HG03442 (cell line): ENCODE data around the gene PPCDC.
A peak's percentile ranks its signal among the peaks of the same experiment; 100 is the strongest.

Experiments
- ATAC-seq: cut with Tn5 transposase; IDR thresholded peaks from one replicate; pipeline ENCODE4 v1.9.1; 2021; ENCODE audit warnings: mild to moderate bottlenecking, moderate library complexity; ENCODE audit not compliant: unreplicated experiment

PPCDC gene

DNA sequence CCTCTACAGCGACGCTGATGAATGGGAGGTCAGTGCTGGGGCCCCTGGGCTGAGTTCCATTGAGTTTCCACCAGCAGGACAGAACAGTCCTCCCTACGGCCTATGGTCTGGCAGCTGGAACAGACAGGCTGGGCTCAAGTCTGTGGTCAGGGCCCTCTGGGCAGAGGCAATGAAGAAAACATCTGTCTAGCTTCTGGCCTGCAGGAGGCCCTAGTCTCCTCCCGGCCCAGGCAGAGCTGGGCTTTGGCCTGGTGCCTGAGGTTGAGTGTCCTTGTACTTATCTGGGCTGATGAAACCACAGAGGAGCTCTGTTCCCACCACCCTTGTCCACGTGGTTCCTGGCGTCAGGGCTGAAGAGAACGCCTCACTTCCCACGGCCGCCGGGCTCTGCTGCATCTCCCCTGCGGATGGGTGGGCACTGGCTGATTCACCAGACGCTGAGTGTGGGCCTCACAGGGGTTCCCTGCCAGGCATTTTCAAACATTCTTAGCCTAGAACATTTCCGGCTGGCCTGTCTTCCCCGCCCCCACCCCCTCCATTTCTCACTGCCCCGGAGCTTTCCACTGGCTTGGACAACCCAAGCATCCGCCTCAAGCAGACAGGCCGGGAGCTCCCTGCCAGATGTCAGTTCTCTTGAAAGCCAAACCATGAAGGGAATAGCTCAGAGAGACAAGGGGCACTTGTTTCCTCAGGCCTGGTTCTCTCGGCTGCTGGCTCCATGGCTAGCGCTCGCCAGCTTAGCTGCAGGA is 20.3 kb downstream of the PPCDC start:
- ATAC-seq, result peak; percentile 28

DNA sequence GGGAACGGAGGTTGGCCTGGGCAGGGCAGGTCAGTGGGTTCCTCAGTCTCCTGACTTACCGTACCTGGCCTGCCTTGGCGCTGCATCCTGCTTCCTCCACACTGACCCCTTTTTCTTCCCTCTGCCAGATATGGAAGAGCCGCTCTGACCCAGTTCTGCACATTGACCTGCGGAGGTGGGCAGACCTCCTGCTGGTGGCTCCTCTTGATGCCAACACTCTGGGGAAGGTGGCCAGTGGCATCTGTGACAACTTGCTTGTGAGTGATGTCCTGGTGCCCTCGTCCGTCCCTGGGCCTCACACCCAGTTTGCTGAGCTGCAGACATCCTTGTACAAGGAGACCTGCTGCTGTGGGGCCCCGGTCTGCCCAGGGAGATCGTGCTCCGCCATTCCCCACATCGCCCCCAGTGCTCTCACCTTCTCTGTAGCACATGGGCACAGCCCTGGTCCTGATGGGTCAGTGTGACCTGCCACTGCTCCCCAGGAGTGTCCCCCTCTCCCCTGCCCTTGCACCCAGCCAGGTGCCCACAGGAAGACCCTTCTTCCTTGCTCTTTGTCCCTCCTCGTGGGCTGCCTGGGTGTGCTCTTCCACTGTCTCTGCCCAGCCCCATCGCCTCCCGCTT is 21.0 kb downstream of the PPCDC start:
- no peak for ATAC-seq

DNA sequence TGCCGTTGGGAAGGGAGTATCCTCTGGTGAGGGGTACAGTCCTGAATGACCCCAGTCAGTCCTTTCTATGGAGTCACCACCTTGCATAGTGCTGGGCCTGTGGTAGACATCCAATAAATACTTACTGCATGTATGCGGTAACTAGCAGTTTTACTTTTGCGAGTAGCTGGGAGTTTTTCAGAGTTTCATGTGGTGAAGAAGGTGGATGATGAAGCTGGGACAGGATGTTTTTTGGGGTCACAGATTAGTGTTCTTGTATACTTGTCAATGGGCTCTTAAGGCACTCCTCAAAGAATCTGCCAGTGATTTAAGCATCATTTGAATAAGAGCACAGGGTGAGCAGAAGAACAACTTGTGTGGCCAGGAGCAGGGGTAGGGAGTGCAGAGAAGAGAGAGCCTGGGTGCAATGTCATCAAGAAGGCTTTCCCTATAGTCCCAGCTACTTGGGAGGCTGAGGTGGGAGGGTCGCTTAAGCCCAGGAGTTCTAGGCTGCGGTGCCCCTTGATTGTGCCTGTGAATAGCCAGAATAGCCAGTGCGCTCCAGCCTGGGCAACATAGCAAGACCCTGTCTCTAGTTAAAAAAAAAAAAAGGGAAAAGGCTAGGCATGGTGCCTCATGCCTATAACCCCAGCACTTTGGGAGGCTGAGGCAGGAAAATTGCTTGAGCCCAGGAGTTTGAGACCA is 22.1 kb downstream of the PPCDC start:
- no peak for ATAC-seq

DNA sequence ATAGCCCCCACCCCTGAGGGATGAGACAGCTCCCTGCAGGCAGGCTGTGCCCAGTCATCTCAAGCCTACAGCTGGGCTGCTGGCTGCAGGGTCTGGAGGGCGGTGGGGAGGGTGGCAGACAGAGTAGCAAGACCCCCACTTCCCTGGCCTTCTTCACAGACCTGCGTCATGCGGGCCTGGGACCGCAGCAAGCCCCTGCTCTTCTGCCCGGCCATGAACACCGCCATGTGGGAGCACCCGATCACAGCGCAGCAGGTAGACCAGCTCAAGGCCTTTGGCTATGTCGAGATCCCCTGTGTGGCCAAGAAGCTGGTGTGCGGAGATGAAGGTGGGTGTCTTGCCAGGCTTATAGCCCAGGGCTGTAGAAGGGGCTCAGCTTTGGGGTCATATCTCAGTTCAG is 25.0 kb downstream of the PPCDC start:
- ATAC-seq, result no peak

DNA sequence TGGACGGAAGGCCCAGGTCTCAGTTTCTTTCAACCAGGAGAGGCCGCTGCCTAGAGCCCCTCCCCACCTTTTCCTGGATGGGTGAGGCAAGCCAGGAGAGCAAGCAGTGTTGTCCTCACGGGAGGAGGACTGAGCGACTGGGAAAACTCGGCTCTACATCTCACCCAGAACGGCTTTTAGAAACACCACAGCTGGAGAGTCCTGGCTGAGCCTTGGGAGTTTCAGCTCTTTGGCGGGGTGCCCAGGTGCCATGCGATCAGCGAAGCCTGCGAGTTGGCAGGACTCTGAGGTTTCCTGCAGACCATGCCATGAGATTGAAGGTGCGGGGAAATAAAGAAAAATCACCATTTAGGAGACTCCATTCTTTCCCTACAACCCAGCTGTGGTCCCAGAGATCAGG is 26.0 kb downstream of the PPCDC start:
- no peak for ATAC-seq

DNA sequence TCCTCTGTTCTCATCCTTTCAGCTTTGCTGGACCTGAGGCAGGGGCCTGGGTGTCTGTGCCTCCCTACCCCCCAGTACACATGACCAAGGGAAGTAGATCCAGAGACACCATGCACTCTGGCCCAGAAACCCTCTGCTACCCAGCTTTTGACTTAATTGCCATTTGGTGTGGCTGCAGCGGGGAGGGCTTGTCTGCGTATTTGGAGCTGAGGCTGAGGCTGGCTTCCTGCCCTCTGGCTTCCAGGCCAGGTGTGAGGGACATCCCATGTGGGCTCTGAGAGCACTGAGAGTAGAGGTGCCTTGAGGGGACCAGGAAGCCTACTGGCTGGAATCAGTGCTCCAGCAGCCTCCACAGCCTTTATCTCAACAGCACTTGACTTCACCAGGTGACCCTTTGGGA is 26.9 kb downstream of the PPCDC start:
- no peak for ATAC-seq

DNA sequence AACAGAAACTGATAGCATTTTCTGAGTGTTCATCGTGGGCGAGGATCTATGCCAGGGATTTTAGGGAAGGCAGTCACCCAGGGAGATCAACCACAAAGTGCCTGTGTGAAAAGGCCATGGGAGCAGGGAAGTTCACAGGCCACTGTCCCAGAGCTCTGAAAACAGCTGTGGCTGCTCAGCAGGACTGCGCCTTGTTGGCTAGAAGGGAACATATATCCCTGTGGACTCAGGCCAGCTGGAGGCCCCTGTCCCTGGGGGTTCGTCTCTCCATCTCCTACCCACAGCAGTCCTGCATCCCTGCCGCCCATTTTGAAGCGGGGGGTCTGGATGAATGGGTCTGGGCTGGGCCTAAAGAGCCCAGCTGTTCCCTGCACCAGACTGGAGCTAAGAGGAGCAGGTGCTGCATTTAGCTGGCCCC is 27.8 kb downstream of the PPCDC start:
- ATAC-seq, result no peak

DNA sequence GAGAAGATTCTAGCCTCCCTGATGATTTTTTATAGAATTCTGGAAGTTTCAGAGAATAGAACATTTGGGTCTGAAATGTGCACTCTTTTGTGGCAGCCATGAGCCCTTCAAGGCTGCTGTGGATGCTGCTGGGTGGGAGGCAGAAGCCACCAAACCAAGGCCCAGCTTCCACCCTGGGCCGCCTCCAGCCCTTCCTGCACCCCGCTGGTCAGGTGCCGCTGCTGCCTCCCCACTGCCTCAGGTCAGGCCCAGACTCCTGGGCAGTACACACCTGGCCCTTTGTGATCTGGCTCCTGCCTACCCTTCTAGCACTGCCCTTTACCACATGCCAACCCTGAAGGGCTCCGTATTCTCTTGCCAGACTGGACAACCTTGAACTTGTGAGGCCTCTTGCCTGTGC is 28.3 kb downstream of the PPCDC start:
- no peak for ATAC-seq

DNA sequence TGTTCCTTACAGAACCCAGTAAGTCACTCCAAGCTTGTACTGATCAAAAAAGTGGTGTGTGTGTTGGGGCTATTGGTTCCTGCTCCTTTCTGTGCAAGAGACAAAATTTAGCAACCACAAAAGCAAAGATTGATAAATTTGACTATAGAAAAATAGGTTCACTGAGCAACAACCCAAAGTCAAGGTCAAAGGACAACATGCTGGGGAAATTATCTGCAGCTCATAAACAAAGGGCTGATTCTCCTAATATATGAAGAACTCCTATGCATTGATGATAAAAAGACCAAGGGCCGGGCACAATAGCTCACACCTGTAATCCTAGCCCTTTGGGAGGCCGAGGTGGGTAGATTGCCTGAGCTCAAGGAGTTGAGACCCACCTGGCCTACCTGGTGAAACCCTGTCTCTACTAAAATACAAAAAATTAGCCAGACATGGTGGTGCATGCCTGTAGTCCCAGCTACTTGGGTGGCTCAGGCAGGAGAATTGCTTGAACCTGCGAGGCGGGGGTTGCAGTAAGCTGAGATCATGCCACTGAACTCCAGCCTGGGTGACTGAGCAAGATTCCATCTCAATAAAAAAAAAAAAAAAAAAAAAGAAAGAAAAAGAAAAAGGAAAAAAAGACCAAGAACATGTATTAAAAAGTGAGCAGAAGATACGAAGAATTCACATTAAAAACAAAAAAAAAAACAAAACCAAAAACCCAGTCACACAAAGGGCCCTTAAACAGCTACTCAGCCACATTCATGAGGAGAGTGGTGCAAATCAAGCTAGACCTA is 29.8 kb downstream of the PPCDC start:
- no peak for ATAC-seq

DNA sequence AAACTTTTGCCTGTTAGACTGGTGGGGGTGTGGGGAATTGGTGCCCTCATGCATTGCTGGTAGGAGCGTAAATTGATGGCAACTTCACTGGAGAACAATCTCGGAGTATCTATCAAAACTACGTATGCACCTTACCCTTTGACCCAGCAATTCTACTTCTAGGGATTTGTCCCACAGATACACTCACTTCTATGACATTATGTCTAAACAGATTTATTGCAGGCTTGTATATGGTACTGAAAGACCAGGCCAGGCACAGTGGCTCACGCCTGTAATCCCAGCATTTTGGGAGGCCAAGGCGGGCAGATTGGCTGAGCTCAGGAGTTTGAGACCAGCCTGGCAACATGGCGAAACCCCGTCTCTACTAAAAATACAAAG is 30.3 kb downstream of the PPCDC start:
- no peak for ATAC-seq

DNA sequence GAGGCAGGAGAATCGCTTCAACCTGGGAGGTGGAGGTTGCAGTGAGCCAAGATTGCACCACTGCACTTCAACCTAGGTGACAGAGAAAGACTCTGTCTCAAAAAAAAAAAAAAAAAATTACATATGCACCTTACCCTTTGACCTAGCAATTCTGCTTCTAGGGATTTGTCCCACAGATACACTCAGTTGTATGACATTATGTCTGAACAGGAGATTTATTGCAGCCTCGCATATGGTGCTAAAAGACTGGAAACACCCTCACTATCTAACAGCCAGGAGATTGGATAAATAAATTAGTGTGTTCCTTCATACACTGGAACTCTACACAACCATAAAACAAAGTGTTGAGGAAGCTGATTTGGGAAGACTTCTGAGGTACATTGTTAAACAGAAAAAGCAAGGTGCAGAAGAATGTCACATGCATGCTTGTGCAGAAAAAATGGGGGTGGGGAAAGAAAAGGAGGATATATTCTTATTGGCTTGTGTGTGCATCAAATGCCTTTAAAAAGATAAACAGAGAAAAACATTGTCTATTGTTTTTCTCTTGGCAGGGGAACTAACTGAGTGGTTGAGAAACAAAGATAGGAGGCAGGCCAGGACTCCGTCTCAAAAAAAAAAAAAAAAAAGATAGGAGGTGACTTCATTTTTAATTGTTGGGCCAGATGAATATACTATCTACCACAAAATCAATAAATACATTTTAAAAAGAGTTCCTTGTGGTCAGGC is 30.9 kb downstream of the PPCDC start:
- no peak for ATAC-seq

DNA sequence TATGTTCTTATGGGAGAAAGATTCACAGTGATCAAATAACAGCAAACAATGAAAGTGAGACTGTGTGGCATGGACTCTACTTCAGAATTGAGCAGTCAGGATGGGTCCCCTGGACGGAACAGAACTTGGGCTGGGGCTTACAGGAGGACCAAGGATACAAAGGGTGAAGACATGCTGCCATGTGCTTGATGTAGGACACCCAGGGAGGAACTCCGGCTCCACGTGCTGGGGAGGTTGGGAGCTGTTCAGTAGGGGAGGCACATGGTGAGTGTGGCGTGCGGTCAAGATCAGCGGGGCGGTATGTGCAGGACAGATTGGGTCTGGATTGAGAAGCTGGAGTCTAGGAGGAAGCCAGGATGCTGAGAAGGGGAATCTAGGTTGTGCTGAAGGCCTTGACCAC is 32.6 kb downstream of the PPCDC start:
- no peak for ATAC-seq

DNA sequence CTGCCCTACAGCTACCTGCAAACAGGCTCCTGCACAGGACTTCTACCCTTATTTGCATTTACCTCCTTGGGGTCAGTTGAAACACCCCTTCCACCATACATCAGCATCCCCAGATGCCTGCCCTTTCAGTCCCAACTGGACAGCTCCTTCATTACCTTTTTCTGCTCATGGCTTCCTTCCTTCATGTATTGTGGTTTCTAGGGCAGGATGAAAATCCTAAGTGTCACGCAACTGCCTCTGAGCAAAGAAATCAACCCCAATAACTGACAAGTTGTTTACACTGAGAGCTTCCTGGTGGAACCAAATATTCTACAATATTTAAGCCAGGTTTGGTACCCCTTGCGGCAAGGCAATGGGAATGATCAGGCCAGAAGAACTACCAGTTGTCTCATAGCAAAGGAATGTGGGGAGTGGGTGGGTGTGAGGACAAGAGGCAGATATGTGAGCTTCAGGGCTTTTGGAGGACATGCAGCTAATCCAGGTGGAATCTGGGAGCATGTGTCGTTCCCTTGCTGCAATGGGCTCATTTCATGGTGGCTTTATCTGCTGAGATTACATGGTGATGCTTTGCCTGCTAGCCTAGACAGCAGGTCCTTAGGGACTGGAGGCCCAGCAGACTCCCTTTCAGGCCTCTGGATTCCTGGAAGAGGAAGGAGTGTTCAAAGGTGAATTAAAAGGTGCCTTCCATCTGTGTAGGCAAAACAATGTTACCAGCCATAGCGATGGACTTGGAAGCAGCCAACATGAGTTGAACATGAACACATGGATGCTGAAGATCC is 34.9 kb downstream of the PPCDC start:
- ATAC-seq, result no peak

DNA sequence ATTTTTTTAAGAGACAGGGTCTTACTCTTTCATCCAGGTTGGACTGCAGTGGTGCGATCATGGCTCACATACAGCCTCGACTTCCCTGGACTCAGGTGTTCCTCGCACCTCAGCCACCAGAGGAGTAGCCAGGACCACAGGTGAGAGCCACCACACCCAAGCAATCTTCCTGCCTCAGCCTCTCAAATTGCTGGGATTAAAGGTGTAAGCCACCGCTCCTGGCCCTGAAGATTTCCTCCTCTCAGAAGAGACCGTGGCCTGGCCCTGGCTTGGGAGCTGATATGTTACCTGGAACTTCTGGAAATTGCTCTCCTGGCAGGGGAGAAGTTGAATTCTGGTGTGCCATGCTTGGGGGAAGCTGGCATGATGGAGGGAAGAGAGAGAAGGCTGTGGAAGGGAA is 36.2 kb downstream of the PPCDC start:
- no peak for ATAC-seq

DNA sequence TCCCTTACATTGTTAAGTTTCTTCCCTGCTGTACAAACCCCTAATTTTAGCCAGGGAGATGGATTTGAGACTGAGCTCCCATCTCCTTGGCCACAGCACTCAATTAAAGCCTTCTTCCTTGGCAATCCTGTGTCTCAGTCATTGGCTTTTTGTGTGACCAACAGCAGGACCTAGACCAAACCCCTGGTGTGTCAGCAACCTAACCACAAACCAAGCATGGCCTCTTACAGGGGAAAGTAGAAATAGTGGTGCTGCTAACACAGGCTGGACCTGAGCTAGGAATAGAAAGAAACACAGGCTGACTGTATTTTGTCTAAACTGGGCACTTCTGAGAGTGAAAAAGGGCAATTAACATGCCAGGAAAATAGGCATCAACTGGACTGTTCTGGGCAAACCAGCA is 37.9 kb downstream of the PPCDC start:
- no peak for ATAC-seq

DNA sequence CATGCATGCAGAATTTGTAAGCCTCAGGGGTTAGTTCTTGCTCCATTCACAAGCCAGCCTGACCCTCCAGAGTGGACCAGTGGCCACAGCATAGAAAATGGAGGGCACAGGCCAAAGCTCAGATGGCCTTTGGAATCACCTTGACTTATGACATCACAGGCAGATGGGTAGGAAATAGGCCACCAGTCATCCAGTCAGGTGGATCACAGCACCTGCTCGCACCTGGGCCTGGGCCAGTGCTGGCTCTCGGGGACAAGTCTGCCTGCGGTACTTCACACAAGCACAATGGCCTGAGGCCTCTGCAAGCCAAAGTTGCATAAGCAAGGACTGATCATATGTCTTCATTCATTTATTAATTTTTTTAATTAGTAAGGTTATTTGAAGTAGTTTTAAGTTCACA is 39.3 kb downstream of the PPCDC start:
- ATAC-seq, result no peak

DNA sequence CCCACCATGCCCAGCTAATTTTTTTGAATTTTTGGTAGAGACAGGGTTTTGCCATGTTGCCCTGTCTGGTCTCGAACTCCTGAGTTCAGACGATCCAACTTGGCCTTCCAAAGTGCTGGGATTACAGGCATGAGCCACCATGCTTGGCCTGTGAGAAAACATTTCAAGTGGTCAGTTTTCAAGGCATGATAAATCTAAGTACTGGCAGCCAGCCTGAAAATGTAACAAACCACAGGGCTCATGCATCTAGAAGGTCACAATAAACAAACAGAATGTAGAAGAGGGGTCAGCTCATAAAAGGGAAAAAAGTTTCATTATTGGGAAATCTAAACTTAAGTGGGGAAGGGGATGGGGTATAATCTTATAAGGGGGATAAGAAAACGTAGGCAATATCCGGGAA is 39.9 kb downstream of the PPCDC start:
- ATAC-seq, result no peak

DNA sequence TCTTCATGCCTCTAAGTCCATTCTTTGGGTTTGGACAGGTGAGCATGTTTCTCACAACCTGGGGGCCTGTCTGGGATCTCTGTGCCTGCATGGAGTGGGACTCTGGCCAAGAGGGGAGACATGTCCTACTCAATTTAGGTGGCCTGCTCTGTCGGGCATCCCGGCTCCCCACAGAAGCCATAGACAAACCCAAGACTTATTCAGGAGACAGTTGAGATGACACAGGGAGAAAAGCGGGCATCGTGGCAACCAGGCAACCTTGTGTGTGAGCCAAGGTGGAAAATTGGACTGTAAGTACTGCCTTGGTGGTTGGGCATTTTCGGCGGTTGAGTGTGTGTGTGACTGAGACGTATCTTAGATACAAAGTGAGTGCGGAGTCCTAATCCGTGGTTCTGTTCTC is 40.5 kb downstream of the PPCDC start:
- no peak for ATAC-seq

DNA sequence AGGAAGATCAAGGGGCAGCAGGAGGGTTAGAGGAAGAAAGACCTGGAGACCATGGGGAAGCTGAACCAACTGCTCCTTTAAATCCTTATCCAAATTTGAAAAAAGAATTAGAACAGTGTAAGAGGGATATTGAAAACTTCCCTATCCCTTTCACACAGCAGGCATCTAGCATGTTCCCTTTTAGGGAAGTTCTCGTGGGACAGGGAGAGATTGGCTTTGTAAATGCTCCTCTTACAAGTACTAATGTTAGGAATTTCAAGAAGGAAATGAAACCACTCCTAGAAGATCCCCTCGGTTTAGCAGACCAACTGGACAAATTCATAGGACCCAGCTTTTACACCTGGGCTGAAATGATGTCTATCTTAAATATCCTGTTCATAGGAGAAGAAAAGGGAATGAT is 41.5 kb downstream of the PPCDC start:
- no peak for ATAC-seq

DNA sequence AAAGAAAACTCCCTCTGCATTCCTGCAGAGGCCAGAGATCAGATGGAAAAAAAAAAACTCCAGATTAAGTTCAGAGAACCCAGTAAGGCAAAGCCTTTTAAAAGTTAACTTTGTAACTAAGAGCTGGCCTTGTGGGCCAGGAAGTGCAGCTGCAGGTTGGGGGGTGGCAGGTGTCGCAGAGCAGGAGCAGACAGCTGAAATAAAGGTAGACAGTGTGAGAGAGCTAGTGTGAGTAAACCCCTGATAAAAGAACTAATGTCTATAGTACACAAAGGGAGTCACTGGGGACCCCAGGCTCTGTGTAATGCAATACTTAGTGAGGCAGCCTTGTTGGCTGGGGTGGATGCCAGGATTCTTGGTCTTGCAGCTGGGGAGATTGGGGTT is 42.1 kb downstream of the PPCDC start:
- ATAC-seq, result no peak
